GM13976 (cell line): ENCODE data around the gene SEPTIN8.

Experiments used
- DNase-seq: peaks from one replicate; pipeline ENCODE4 v3.0.0; 2012; ENCODE audit warnings: low spot score
- in situ Hi-C: fragments of 300-500 bp; cut with MboI; formaldehyde crosslinking; loops from one replicate; pipeline ENCODE4 v1.12.0; 2022; ENCODE audit warnings: low sequenced_read_pairs, mixed read lengths, inconsistent platforms; ENCODE audit not compliant: unreplicated experiment
- TF ChIP-seq, protein P1 (sequence below): IDR thresholded peaks from 2 replicates; pipeline ENCODE4 v1.5.1; 2012; ENCODE audit warnings: borderline replicate concordance, mild to moderate bottlenecking; ENCODE audit not compliant: insufficient read depth; ENCODE audit errors: extremely low read depth, missing control alignments, control extremely low read depth

The SEPTIN8 gene

GRCh38 chr5:132754111-132754510 lies 22.9 kb downstream of the SEPTIN8 start:
- no peak for DNase-seq
- in situ Hi-C loops, result no loop called here

GRCh38 chr5:132753135-132753987 lies 23.7 kb downstream of the SEPTIN8 start:
- DNase-seq, result no peak
- TF ChIP-seq, protein P1, sequence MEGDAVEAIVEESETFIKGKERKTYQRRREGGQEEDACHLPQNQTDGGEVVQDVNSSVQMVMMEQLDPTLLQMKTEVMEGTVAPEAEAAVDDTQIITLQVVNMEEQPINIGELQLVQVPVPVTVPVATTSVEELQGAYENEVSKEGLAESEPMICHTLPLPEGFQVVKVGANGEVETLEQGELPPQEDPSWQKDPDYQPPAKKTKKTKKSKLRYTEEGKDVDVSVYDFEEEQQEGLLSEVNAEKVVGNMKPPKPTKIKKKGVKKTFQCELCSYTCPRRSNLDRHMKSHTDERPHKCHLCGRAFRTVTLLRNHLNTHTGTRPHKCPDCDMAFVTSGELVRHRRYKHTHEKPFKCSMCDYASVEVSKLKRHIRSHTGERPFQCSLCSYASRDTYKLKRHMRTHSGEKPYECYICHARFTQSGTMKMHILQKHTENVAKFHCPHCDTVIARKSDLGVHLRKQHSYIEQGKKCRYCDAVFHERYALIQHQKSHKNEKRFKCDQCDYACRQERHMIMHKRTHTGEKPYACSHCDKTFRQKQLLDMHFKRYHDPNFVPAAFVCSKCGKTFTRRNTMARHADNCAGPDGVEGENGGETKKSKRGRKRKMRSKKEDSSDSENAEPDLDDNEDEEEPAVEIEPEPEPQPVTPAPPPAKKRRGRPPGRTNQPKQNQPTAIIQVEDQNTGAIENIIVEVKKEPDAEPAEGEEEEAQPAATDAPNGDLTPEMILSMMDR, result no peak
- in situ Hi-C loops, result no loop called here

More at GRCh38 chr5:132754111-132754510, 22.9 kb downstream of the SEPTIN8 start:
- TF ChIP-seq, protein P1, result no peak

DNA sequence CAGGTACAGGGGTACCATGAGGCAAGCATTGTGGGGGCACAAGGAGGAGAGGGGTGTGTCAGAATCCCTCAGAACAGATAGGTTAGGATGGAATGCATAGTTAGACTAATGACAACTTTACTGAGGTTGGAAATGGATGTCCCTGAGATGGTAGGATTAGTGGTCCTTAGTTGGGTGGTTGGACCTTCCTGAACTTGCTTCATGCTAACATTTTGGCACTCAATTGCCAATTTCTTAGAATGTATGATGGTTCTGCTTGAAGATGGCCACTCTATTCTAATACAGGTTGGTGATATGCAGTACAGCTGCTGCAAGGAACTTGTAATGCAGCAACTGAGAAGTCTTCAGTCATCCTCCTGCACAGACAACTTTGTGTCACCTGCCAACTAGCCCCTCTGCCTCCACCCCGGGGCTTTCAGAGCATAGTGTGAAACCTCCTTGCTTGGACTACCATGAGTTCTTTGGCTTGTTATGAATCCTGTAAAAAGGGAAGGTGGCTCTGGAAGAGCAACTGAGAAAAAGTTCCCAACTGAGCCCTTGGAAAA lies 24.4 kb downstream of the SEPTIN8 start:
- DNase-seq, result no peak
- in situ Hi-C loops, result no loop called here
- TF ChIP-seq, protein P1, result no peak

GRCh38 chr5:132751971-132752580 lies 25.0 kb downstream of the SEPTIN8 start:
- TF ChIP-seq, protein P1, result no peak
- no peak for DNase-seq
- in situ Hi-C loops, result no loop called here

DNA sequence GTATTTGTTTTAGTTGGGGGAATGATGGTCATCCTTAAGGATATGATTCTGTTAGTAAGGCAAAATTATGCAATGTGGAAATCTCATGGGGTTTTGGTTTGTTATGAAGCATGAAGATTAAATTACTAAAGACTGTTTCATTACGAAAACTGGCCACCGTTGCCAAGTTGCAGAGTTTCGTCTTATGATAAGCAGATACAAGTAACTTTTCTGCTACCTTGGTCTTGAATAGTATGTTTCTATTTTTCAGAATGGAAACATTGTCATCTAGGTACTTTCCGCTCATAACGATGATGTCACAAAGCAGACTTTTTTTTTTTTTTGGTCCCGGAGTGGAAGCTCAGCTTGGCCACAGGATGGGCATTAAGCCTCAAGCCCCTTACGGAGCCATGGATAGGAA lies 25.6 kb downstream of the SEPTIN8 start:
- in situ Hi-C loops, result no loop called here
- TF ChIP-seq, protein P1, result no peak
- DNase-seq, result peak; percentile 81

GRCh38 chr5:132750471-132751230 lies 26.4 kb downstream of the SEPTIN8 start:
- in situ Hi-C loops, result no loop called here
- TF ChIP-seq, protein P1, result no peak
- DNase-seq, result peak; percentile 38
